Measurements from ENCODE around the gene GRAMD1B.

The GRAMD1B gene

DNA sequence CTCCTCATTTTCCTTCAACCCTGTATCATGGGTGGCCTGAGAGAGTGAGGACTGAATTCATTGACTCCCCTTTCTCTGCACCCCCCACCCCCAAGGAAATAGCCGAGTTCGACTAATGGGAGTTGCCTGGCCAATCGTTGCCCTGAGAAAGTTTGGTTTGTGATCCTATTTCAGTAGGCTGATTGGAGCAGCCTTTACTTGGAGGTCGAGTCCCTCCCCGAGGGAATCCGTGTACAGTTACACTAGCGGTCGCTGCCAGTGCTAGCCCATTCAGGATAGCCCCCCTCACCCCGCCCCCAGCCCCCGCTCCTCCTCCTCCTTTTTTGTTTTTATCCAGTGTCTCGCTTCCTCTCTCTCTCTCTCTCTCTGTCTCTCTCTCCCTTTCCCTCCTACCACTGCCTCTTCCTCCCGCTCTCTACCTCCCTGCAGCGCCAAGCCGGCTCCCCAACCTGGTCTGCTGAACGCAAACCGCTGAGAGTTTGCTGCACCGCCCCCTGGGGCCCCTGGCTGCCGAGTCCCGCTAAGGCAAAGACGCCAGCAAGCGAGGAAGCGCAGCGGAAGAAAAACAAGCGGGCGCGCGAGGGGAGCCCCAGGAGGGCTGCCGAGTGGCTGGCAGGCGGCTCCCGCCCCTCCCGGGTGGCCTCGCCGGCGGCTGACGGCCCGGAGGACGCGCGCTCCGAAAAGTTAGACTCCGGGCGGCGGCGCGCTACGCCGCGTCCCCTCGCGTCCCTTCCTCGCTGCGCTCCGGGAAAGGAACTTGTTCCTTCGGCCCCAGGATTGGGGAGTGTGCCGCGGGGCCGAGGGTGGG, at the start of gene GRAMD1B:
Gene GRAMD1B, plus strand, starts transcription at position 357 of the 808 bp plus-strand sequence. CDS start 524 bp downstream, outside the sequence.
- peak; percentile 67 for DNase-seq

DNA sequence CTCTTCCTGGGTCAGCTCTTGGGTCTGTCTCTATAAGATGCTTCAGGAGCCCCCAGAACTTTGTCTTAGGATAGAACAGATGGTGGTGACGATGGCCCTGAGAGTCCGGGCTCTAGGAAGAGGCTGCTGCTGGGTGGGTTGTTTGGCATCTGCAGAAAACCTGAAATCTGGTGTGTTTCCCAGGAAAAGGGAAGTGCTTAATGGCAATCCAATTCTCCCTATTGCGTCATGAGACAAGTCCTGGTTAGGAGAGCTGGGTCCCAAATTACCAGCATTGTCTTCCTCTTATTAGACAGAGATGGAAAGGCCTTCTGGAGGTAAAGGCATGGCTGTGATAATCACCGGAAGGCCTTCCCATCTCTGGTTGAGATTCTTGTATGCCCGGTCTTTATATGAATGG, 48.9 kb upstream of the GRAMD1B start:
- DNase-seq: no peak

DNA sequence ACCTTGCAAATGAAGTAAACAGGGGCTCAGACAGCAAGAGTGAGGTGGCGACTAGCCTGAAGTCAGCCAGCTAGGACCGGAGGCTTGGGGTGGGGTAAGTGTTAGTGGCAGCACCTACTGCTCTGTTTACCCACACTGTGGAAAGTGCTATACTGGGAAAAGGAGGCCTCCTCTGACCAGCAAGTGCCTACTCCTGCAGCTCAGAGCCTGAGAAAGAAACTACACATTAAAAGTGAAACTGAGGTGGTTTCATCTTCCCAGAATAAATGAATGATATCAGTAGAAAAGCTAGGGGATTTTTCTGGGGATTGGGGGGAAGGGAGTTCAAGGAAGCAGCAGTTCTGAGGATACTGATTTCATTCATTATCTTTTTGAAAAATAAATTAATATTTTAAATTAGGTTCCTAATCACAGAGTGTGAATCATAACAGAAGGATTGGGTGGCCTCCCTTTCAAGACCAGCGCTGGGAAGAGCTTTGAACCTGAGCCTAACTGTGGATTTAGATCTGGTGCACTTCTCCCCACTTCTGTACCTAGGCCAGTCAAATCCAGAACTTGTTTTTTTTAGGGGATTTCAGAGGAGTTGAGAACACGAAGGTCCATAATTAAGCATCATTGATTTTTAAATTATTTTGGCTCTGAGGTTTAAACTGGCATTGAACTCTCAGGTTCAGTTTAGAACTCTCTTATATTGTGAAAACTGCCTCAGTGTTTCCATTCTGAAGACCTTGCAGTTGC, 48.1 kb upstream of the GRAMD1B start:
- DNase-seq: peak; percentile 40

DNA sequence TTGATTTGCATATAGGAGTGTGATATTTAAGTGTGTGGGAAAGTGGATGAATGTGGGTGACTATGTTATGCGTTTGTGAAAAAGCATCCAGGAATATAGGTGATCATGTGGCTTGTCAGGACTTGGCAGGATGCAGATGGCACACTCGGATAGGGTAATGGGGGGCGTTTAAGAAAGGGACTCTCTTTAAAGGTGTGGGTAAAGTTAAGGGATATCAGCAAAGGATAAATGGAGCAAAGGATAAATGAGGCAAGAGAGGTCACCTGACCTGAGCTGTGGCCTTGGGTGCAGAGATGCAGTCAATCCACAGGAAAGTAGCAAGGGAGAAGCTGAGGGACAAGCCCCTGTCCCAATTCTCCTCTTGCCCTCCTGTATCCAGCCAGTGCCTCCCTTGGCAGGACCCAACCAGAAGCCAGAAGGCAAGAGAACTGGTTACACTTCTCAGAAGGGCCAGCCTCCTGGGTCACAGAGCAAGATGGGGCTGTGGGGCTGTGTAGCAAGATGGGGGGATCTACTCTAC, 47.5 kb upstream of the GRAMD1B start:
- no peak for DNase-seq

DNA sequence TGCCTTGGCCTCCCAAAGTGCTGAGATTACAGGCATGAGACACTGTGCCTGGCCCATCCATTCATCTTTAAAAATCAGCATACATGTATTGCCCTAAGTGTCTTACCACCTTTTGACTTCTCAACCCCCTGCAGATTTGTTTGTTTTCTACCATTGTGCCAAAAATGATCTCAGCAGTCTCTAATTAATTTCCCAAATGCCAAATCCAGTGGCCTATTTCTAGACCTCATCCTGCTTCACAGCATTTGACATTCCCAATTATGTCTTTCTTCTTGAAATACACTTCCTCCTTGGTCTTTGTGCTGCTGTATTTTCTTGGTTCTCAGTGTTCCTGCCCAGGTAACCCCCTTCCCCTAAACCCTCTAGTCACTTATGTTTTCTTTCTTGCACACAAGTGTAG, 46.0 kb upstream of the GRAMD1B start:
- DNase-seq: no peak

DNA sequence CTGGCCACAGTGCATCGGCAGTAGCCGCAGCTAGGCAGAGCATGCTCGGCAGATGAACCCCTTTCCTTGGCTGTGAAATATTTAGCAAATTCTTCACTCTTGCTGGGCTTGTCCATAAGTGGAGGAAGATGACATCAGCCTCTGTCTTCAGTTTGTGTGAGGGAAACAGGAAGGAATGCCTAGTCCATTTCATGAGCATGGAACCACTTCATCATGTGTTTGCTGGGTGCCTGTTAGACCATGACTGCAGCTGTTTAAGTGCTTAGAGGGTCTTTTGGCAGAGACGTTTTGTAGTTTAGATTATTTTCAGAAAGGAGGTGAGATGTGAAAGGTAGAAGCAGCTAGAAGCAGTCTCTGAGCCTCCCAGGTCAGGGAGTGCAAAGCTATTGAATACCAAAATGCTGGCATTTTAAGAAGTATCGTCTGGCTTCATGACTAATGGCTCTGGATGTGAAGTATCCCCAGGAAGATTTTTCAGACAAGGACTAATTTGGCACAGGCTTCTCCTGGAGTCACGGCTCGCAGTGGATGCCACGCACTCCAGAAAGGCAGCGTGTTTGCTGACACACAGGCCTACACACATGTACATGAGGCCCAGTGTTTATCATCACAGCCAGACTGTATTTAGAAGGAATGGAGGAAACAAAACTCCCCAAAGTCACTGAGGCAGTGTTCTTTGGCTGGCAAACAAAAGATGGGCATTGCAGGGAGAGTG, 43.1 kb upstream of the GRAMD1B start:
- no peak for DNase-seq

DNA sequence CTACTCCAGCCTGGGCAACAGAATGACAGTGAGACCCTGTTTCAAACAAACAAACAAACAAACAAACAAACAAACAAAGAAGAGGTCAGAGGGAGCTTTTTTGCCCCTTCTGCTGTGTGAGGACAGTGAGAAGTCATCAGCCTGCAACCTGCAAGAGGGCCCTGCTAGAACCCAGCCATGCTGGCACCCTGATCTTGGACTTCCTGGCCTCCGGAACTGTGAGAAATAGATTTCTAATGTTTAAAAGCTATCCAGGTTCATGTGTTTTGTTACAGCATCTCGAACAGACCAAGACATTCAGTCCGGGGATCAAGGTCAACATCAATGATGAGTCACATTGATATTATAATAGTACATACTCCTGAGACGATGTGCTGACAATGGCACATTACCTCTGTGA, 41.4 kb upstream of the GRAMD1B start:
- no peak for DNase-seq

DNA sequence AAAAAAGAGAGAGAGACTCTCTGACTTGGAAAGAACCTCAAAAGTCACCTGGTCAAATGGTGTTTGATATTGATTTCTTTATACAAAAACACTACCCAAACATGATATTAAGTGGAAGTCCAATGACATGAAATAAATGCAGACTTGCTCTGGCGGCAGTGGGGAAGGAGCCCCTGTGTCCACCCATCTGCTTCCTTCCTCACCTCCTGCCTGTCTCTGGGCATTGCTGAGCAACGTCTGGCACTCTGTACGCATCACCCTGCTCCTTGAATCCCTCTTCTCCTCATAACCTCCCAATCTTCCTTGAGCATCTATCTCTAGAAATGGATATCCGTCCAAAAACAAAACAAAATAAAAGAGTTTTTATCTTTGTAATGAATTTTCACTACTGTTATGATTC, 39.9 kb upstream of the GRAMD1B start:
- DNase-seq: no peak

DNA sequence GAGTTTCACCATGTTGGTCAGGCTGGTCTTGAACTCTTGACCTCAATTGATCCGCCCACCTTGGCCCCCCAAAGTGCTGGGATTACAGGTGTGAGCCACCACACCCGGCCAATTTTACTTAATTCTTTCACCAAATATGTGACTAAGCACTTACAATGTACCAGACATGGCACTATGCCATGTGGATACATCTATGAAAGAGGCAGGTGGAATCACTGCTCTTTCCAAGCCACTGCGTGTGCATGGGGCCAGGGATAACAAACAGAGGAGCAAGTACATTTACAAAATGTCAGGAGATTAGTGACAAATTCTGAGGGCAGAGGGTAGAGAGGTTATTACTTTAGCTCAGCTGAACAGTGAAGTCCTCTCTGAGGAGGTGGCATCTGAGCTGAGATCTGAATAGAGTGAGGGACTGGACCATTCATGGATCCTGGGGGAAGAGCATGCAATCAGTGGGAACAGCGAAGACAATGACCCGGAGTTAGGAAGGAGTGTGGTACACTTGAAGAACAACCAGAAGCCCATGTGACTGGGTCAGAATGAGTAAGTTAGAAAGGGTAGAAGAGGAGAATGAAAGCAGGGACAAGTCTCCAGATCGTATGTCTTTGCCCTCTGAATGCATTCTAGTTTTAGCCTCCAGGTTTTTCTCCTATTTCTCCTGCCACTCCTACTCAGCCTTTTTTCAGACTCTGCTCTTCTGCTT, 38.3 kb upstream of the GRAMD1B start:
- DNase-seq: no peak

DNA sequence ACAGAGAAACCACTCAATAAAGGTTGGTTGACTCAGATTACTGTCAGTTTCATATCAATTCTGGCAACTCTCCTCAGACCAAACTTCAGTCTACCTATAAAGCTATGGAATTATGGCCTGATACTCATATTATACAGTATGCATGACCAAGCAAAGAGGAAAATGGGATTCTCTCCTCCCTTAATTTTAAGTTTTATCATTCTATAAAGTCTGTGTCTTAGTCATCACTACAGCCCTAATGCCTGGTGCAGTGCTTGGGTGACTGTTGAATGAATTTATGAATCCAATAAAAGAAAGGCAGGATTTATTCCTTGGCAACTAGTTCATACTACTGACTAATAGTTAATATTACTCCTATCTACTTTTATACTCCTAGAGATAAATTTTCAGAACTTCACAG, 37.6 kb upstream of the GRAMD1B start:
- DNase-seq: no peak

DNA sequence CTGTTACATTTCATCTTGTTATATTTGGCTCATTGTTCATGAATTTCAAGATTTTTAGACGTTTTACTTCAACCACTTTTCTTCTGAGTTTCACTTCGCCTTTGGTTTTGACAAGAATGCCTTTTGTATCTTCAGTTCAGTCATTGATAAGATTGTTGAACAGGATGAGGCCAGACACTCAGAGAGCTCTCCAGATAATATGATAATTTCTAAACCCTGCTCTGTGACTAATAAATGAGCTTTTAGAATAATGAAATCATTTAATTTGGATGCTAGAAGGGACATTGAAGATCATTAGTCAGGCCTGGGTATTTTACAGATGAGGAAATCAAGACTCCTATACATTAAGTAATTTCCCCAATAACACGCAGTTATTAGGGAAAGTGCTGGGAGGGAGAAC, 37.2 kb upstream of the GRAMD1B start:
- no peak for DNase-seq

DNA sequence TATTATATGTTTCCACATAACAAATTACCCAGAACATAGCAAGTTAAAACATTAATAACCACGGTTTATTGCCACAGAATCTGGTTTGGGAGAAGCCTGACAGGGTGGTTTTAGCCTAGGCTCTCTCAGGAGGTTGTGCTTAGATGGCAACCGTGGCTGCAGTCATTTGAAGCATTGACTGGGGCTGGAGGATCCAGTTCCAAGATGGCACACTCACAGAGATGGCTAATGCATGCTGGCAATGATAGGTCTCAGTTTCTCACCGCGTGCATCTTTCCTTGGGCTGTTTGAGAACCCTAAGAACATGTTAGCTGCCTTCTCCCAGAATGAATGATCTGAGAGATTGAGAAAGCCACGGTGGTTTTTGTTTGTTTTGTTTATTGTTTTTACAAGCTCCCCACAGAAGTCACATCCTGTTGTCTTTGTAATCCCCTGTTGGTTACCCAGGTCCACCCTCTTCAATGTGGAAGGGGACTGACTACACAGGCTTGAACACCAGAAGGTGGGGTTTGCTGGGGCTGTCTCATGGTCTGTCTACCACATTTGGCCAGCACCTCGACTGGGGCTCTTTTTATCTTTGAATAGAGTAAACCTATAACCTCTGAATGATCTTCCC, 36.6 kb upstream of the GRAMD1B start:
- no peak for DNase-seq

DNA sequence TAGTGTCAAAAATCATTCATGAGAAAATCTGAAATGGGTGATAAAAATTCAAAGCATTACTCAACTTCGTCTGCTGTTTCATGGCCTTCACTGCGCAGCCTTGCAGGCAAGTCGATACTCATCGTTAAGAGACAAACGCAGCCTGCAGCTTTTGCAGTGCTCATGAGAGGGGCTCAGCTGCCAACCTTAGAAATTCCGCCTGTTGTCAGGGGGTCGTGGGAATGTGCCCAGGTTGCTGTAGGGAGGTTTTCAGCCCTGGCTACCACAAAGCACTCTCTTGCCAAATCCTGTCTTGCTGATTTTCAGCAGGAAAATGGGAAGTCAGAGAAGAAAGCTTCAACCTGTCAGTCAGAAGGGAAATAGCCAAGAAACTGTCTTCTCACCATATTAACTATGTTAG, 25.4 kb upstream of the GRAMD1B start:
- no peak for DNase-seq

DNA sequence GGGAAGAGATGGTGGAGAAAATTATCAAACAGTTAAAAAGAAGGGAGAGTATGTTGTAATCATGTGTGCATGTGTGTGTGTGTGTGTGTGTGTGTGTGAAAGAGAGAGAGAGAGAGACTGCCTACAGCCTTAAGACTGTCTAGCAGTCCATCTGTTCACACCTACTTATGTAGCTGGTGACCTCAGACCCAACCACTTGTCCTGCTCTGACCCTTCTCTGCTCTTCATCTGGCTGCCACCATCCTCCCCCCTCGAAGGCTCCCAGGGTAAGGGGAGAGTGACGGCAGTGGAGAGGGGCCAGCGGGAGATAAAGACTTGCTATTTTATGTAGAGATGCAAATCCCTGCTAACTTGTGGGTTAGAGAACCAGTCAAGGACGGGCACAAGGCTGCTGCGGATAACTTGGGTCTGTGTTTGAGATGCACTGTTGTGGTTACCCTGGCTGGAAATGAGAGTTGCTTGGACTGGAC, 24.9 kb upstream of the GRAMD1B start:
- no peak for DNase-seq

DNA sequence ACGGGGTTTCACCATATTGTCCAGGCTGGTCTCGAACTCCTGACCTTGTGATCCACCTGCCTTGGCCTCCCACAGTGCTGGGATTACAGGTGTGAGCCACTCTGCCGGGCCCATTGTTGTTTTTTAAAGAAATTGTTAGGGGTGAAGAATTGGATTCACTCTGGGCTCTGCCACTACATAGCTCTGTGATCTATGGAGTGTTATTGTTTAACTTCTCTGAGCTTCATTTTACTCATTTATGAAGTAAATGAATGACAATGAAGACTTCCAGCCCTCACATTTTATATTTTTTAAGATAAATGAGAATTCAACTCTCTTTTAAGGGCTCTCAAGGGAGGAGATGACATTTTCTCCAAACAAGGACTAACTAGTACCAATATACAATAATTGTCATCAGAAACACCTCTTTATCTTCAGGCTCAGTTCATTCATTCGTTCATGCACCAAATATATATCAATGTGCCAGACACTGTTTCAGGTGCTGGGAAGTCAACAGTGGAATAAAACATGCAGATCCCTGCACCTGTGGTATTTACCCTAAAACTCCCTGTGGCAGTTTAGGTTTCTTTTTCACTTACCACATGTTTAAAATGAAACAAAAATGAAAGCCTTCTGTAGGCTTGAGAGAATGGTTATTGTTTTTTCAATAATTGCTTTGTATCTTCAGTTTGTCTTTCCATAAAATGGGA, 23.5 kb upstream of the GRAMD1B start:
- DNase-seq: no peak

DNA sequence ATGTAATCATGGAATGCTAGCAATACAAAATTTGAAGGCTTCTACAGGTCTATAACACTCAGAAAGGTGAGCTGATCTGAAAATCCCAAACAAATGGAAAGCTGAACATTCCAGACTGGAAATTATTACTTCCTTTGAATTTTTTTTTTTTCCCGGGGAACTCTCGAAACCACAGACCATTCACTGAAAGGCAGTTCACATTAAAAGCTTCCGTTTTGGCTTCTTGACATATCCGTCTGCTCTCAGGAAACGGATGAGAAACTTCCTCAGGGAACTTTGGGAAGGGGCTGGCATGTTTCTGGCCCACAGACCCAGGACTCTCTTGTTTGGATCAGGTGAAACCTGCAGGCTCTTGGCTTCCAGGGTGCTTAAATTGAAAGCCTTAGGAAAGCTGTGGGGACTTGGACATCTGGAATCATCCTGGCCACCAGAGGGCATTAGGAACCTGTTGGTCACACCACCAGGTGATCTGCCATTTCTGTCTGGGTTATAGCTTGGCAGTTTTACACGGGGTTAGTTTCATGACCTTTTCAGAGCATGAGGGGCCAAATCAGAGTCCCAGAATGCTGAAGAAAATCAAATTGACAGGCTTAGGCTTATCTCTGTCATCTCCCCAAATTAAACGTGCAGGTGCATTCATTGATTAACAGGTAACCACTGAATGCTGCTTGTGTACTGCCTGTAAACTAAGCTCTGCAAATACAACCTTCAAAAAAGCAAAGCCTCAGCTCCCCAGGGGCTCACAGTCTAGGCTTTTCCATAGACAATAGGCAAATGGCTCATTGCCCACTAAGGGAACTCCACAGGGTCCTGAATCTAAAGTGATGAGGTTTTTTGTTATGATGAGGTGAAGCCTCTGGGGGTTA, 22.7 kb upstream of the GRAMD1B start:
- DNase-seq: peak; percentile 51

DNA sequence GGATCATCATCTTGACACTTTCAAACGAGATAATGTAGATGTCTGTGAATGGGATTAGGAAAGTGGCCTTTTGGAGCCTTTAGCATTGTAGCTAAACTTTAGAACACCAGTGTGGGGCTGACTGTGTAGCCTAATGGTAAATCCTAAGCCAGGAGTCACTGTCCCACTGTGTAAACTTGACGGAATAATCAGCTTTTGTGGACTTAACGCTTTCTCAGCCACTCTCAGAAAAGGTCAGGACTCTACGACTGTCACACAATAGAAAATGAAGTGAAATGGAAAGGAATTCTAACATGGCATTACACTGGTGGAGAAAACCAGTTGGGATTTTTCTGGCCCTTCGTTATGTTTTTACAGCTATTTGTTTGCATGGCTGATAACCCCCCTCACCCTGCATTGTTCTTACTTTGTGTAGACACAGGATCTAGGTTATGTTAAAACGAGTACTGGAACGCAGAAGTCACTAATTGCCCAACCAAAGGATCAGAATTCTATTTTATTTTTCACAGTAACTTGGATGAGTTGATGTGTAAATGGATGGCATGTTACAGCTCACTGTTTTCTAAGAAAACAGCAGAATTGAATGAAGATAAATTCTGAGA, 22.0 kb upstream of the GRAMD1B start:
- no peak for DNase-seq

DNA sequence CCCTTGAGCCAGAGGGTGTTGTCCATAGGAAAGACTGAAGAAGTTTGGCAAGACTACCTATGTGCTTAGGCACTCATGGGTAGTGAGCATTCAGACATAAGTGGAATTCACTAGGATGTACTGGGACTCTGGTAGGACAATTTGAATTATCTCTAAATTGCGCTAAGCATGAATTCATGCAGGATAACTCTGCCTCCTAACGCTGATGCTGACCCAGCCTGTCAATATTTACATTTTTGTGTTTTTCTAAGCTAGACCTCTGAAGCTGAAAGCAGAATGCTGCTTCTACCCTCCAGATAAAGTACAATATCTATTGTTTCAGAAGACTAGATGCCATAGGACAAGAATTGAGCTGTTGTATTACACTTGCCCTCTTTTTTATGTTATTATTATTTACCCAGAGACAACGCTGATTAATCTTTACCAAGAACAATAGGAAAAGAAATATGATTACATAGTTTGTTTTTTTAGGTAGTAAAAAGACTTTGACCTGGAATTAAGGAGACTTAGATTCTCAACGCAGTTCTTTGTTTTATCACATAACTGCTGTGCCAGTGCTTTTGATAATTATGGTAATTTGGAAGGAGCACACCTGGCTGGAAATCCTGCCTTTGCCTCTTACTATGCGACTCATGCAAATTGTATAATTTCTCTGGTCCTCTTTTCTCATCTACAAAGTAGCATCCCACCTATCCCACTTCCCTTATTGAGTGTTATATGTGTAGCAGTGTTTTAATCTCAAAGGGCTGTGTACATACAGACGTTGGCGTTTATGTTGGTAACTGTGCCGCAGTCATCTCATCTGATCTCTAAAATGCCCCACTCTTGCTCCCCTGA, 21.2 kb upstream of the GRAMD1B start:
- no peak for DNase-seq

Data from activated CD4-positive, CD25-positive, alpha-beta regulatory T cell treated with anti-CD3 and anti-CD28 coated beads, Interleukin-2, amount 50 U/mL, for 72 hours (primary cell).